NCI-H460 (cell line): ENCODE measurements around the gene CNTN2. TPM values are rescaled to one million over a fixed set of nuclear protein-coding genes. Genes with fewer than 3 reads are reported as not detected.

Experiments used
- DNase-seq: peaks from one replicate; pipeline ENCODE4 v3.0.0-alpha.2; 2016; ENCODE audit warnings: low read depth; ENCODE audit errors: extremely low read depth
- polyA plus RNA-seq: library from polyadenylated mRNA; depleted of rRNA; stranded (reverse); fragments of >200 nt; gene quantifications from 2 replicates; pipeline ENCODE4 v1.2.3, GENCODE V29; 2014; cell fraction: nucleus; rRNA removed
- total RNA-seq: library from RNA; depleted of rRNA; stranded (reverse); fragments of >200 nt; shearing (Covaris generic); gene quantifications from 2 replicates; pipeline ENCODE4 v1.2.3, GENCODE V29; 2014; rRNA removed

Gene CNTN2, protein sequence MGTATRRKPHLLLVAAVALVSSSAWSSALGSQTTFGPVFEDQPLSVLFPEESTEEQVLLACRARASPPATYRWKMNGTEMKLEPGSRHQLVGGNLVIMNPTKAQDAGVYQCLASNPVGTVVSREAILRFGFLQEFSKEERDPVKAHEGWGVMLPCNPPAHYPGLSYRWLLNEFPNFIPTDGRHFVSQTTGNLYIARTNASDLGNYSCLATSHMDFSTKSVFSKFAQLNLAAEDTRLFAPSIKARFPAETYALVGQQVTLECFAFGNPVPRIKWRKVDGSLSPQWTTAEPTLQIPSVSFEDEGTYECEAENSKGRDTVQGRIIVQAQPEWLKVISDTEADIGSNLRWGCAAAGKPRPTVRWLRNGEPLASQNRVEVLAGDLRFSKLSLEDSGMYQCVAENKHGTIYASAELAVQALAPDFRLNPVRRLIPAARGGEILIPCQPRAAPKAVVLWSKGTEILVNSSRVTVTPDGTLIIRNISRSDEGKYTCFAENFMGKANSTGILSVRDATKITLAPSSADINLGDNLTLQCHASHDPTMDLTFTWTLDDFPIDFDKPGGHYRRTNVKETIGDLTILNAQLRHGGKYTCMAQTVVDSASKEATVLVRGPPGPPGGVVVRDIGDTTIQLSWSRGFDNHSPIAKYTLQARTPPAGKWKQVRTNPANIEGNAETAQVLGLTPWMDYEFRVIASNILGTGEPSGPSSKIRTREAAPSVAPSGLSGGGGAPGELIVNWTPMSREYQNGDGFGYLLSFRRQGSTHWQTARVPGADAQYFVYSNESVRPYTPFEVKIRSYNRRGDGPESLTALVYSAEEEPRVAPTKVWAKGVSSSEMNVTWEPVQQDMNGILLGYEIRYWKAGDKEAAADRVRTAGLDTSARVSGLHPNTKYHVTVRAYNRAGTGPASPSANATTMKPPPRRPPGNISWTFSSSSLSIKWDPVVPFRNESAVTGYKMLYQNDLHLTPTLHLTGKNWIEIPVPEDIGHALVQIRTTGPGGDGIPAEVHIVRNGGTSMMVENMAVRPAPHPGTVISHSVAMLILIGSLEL
- total RNA-seq = 0.20 TPM in 1 of 2 replicates, not detected in the other
- polyA plus RNA-seq = not detected in 2 replicates

DNA sequence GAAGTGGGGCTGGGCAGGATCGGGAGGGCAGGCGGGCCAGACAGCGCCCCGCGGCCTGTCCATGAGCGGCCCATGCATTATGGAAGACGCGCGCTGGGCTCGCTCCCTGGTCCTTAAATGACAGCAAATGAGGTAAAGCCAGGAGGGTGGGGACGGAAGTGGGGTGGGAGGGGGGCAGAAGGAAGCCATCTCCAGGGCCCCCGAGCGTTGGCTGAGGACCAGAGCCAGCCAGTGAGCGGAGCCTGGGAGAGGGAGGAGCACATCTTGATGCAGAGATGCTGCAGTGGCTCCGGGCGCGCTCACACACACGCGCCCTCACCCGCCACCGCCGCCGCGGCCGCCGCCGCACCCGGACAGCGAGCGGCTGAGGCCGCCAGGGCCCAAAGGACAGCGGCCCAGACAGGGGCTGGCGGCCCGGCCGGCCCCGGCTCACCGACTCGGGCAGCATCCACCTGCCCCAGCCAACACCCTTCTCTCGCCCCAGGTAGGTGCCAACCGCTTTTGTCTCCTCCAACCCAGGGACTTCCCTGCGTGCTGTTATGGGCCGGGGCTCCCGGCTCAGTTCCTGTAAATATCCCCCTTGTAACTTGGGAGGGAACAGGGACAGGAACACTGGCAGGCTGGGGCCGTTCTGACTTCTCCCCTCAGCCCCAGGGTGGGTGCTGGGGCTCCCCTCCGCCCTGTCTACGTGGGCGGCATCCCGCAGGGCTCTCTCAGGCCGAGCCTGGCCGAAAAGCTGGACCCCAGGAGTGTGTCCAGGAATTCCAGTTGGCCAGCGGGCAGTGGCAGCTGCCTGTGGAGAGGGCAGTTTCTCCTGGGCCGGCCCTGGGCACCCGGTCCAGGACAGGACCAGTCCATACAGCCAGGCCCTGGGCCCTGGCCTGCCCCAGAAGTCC, at the start of gene CNTN2:
TSS of gene CNTN2 (plus strand) at position 302 of the 896 bp plus-strand sequence. CDS start 9,974 bp downstream, outside the sequence.
- DNase-seq = no peak

DNA sequence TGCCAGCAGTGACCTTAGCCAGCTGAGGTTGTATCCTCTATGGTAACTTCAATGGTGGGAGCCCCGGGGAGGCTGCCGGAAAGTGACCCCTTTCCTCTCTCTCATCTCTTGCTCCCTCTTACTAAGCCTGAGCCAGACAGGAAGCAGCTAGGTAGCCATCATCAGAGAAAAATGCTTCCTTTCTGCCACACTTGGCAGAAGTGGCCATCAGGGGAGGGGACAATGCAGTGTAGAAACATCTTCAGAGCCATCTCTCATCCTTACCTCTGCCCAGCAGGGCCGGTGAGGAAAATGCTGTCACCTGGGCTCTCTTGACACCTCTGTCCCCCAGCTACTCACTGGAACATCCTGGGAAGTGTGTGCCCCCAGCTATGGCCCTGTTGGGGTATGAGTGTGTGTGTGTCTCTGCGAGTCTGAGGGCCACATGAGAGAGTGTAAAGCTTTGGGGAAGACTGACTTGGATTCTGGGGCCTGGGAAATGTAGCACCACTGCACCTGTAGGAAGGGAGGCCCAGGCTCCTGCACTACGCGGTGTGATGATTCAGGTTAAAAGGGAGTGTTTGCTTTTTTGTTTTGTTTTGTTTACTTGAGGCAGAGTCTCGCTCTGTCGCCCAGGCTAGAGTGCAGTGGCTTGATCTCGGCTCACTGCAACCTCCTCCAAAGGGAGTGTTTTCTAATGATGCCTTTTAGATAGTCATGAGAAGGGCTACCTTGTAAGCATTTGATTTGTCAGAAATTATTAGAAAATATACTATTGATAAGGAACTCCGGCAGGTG, 48.7 kb upstream of the CNTN2 start:
- DNase-seq = no peak

DNA sequence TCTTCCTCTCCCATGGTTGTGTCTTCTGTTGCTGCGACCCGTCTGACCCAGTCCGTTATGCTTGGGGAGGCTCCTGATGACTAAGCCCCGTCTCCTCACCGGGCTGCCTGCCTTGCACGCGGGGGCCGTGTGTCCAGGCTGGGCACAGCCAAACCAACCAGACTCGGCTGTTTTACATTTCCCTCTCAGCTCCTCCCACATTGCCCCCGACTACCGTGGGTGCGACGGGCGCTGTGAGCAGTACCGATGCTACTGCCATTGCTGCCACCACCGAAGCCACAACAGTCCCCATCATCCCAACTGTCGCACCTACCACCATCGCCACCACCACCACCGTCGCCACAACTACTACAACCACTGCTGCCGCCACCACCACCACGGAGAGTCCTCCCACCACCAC, 46.0 kb upstream of the CNTN2 start:
- DNase-seq = no peak

DNA sequence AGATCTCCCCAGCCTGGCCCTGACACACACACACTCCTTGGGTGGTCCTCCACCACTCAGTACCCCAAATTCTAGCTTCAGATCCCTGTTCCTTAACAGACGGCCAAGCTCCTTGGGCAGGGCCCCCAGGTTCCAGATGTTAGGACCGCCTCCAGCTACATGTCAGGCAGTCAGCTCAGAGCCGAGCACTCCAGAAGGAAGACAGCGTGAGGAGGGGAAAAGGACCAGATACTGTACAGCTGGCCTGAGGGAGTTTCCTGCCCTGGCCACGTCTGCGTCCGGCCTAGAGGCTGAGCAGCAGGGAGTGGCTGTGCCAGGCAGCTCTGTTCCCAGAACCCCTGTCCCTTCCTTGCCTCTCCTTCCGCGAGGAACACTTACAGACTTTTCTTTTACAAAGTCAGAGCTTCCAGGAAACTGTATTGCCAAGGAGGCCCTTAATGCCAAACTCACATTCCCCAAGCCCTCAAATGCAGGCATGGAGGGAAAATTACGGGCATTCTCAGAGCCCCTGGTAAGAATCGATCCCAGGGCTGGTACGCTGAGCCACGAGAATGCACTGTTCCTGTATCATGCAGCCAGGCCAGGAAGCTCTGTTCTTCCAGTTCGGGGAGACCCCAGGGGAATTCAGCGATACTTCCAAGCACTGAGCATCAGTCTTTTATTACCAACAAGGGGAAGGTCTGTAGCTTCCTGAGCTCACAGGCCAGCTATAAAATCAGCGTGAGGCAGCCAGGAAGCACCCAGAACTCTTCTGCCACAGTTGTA, 45.2 kb upstream of the CNTN2 start:
- no peak for DNase-seq

DNA sequence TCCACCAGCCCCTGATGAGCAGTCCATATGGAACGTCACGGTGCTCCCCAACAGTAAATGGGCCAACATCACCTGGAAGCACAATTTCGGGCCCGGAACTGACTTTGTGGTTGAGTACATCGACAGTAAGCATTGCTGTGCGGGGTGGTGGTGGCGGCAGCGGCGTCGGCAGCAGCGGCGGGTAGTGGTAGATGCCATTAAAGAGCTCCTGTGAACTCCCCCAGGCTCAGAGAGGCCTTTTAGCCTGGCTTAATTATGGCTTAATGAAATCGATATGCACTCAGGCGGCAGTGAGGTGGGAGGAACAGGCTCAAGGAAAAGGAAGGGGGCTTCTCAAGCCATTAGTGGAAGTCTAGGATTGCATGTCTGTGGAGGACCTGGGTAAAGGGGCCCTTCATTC, 41.9 kb upstream of the CNTN2 start:
- no peak for DNase-seq

DNA sequence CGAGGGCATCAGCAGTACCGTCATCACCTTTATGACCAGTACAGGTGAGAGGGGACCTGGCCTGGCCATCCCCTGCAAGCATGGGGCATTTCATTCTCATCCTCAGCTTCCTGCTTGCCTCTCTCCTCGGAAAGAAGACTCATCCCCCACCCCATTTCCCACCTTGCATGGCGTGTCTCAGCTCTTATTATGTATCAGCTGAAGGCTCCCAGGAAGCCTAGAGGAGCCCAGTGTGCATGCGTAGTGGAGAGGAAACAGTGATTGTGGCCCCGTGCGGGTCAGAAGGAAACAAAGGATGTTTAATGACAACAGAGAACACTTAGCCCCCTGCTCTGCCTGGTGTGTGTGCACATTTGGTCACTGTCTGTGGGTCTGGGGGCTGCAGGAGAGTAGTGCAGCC, 40.3 kb upstream of the CNTN2 start:
- no peak for DNase-seq

DNA sequence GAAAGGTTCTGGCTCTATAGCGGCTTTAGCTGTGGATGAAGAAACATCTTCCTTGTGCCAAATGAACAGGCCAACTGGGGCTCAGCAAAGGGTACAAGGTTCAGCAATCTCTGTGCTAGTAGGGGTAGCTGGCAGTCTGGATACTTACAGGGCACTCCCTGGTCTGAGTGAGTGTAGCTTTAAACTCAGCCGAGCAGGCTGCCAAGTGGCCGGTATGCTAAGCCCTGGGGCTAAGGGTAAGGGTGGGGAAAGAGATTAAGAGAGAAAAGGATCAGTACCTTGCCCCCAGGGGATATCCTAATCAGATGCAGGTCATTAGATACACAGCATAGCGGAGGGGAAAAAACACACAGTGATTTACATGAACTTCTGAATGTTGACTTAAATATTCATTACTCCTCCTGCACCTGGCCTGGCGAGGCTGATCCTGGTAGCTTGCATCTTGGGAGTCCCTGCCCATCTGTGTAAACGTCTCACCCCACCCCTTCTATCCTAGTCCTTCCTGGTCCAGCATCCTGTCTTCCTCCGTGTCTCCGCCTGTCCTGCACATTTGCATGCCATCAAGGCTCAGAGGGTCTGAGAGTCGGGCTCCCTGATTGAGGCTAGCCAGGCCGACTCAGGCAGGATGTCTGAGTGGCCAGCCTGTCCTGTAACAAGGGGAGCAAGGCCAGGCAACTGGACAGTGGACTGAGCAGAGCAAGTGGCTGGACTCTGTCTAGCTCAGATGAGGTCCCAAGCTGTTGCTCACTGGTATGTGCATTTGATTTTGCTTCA, 39.5 kb upstream of the CNTN2 start:
- DNase-seq = no peak

DNA sequence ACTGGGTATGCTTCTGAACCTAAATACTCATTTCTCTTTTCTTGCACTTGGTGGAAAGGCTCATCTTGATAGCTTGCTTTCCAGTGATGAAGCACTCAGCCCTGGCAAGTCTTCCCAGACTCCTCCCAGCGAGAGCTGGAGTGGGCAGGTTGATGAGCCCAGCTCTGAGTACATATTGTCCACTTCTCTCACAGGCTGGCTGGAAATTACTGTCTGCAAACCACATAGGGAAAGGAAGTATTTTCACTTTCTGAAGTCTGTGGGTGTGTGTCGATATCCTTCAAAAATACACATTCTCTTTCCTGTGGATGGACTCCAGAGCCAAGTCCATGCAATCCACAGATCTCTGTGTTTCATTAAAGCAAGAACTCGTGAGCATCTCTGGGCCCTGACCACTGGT, 38.7 kb upstream of the CNTN2 start:
- no peak for DNase-seq

DNA sequence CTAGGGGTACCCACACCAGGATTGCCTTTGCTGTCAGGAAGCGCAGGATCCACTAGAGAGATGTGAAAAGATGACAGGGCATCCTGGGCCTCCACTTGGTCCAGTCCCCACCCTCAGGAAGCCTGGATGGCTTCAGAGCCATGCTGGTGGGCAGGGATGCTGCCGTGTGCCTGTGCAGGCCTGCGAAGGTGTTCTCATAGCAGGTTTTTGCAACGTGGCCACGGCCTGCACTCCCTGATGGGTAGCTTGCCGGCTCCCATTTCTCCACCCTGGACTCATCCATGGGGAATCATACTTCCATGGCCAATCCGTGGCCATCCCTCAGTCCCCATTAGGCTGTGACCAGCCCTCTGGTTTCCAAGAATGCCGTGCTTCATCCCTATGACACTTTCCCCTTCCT, 34.1 kb upstream of the CNTN2 start:
- no peak for DNase-seq

DNA sequence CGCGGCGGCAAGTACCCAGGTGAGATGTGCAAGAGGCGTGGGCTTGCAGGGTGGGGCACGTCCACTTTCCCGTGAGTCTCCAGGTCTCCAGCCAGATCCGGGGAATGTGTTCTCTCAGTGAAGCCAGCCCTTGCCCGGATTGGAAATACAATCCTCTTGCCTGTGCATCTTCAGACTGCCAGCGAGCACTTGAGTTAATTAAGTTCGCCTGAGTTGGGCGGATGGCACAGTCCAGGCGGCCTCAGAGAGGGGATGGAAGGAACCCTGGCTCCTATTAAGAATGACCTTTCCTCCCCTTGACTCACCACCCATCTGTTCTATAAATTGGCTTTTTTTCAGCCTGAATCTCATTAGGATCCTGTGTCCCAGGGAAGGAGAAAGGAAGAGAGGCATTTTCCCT, 33.3 kb upstream of the CNTN2 start:
- DNase-seq = no peak

DNA sequence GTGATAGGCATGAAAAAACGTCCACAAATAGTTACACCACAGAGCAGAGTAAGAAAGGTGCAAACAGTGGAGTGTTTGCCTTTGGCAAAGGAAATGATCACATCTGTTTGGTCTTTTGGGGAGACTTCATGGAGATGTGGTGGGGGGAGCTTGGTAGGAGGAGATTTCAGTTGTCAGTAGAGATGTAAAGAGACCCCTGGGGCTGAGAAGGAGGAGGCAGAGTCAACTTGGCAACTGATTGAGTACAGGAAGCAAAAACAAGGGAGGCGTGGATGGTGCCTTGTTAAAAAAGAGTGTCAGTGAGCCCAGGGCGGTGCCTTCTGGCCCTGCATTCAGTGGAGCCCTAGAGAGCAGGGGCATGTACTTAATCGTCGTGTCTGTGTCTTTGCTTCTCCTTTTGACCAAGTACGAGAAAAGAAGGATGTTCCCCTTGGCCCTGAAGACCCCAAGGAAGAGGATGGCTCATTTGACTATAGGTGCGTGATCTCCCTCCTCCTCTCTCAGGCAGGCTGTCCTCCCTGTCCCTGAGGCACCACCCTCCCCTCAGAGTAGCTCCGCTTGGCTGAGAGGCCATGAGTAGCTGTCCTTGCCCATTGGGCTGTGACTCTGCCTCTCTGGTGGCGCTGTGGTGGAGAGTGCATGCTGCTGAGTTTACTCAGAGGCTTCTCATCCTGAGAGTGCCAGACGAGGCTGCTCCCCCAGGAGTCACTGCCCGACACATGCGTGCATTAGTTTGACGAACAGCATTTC, 30.4 kb upstream of the CNTN2 start:
- no peak for DNase-seq

DNA sequence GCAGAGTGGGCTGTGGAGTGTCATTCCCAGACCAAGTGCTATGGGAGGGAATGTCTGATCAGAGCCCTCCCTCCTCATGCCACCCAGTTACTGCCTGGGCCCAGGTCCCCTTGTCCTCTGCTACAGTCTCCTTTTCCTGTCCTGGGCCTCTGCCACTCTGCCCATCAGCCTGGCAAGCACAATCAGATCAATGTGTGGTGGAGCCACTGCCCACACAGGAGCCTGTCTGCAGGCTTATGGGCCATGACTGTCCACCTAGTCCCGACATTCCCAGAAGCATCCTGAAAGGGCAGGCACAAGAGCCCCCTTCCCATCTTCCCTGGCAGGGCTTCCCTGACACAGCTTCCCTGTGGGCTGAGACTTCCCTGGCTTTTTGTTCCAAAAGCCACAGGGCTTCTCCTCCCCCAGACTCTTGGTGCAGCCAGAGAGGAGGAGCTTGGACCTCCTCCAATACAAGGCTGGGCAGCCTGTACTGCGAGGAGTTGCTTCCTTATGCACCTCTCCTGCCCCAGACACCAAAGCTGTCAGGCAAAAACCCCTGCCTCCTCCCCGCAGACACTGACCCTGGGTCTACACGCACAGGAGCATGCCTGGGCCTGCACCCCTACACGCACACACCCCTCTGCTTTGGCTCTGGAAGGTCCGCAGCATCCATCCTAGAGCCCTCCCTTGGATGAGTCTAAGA, 29.2 kb upstream of the CNTN2 start:
- DNase-seq = no peak

DNA sequence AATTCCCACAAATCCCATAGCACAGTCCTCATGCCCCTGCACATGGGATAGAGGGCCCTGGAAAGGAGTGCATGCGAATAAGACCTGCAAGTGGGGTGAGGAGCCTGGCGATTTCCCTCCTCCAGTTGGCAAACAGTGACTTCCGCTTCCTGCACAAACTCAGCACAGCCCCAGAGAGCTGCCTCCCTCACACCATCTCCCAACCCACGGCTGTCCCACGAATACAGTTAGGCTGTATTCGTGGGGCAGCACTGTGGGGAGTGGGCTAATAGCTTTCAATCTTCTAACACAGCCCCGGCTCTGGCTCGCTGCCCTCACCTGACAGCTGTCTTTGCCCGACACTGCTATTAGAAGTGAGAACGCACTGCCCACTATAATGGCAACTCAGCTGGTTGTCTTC, 28.2 kb upstream of the CNTN2 start:
- DNase-seq = no peak

DNA sequence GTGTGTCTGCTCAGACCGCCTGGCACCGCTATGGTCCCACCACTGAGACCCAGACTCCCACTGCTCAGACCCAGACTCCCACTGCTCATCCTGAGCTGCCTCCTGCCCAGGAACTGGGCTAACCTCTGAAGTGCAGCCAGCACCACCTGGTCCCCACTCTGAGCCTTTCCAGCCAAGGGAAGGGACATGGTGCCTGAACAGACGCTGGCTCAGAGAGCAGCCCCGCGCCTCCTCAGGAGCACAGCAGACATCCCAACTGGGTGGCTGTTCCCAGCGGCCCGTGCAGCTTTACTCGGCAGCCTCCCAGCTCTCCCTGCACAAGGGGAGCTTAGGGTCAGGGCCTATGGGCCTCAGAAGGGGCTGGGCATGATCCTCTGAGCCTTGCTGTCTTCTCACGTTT, 27.8 kb upstream of the CNTN2 start:
- no peak for DNase-seq

DNA sequence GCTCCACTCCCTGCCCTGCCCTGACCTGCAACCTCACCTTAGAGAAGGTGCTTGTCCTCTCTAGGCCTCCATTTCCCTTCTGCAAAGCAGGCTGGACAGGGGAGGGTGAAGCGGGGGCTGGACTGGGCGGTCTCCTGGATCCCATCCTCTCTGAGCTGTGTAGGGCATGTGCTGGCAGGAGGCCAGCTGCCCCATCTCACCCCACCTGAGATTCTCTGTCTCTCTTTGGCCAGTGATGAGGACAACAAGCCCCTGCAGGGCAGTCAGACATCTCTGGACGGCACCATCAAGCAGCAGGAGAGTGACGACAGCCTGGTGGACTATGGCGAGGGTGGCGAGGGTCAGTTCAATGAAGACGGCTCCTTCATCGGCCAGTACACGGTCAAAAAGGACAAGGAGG, 26.9 kb upstream of the CNTN2 start:
- no peak for DNase-seq

DNA sequence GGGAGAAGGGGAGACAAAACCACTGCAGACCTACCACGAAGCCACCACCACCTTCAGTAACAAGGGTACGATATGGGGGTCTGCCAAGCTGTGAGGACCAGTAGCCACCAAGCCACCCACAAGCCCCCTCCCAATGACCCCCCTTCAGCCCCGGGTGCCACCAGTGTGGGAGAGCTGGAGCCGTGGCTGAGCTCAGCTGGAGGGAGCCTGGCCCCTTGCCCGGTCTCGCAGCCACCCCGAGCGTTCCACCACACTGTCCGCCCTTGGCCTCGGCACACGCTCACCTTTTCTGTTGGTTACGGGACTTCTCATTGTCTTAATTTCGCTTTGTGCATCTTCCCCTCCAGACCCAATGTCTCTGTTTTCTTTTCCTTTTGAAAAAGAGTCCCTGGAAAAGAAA, 26.4 kb upstream of the CNTN2 start:
- no peak for DNase-seq

DNA sequence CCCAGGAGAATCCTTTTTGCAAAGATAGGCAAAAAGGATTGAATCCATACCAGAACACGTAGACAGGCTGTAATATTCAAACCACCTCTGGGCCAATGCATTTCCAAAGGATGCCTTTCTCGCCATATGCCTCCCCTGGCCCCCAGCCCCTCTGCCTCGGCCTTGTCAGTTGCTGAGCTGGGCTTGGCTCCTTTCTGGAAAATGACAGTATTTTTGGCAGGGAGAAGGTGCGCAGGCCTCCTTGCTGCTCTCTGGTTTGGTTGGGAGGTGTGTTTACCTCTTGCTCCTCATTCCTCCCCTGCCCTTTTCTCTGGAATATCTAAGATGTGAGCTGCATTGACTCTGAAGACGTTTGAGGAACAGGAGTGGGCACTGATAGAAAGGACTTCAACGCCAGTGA, 26.0 kb upstream of the CNTN2 start:
- no peak for DNase-seq
